Bladder microvascular endothelial cell (primary cell): ENCODE results near the gene OR6P1. TPM values are rescaled to one million over a fixed set of nuclear protein-coding genes. Genes with fewer than 3 reads are reported as not detected.

Experiments
- total RNA-seq: library from RNA; depleted of rRNA; stranded (reverse); fragments of >200 nt; gene quantifications from 2 replicates; pipeline ENCODE4 v1.2.3, GENCODE V29; 2014

OR6P1 gene
- not detected in 2 replicates for total RNA-seq

DNA sequence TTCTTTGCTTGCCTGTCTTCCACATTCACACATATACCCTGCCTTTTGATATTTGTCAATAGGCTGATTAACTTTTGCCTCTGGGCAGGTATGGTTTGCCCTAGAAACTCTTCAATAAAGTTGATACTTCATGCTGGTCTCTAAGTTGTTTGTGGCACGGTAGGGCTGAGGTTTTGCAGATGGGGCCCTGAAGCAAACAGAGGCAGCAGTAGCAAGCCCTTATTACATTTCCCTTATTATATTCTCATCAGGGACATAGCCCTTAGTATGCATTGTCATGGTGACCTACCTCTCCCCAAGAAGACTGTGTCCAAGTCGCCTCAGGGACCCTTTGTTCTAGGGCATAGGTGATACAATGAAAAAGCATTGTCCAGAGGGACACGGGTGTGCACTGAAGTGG lies at the start of gene OR6P1:
OR6P1 (minus strand) TSS at position 101 of the 400 bp plus-strand sequence. CDS start 6,976 bp downstream, outside the sequence.

DNA sequence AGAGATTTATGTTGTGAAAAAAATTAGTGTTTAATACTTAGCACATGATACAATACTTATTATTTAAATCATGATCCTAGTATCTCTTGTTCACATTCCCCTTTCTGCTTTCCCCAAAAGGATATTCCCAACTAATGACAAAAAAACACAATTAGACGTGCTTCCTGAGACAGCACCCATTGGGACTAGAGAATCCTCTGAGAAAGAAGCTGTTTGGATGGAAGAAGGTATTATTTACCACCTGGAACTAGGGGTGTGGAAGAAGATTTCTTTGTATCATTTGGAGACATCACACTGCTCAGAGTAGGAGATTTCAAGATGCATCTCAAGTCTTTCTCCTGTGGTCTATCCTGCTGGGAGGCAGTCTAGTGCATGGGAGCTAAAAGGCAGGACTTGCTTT lies 34.6 kb upstream of the OR6P1 start, which contains the start of gene OR10Z1:
OR10Z1 (plus strand) TSS at position 301 of the 400 bp plus-strand sequence. CDS start 1,171 bp downstream, outside the sequence.

GRCh38 chr1:158579733-158580132 lies 9.4 kb upstream of the OR6P1 start, which contains the start of gene OR10X1:
TSS of gene OR10X1 (minus strand) at chr1:158579899. CDS start at chr1:158579899, 0 bp downstream.

GRCh38 chr1:158554352-158554751 lies 16.0 kb downstream of the OR6P1 start, which contains the start of gene OR6Y1:
TSS of gene OR6Y1 (minus strand) at chr1:158554405. CDS start at chr1:158548105, 6,300 bp downstream.

Other genes with a start within 250 kb of the OR6P1 start
- not detected in 2 replicates for gene CD1B, start 239.0 kb downstream of the OR6P1 start, total RNA-seq
- not detected in 2 replicates for gene CD1E, start 216.7 kb downstream of the OR6P1 start, total RNA-seq
- not detected in 2 replicates for gene OR10T2, start 171.1 kb downstream of the OR6P1 start, total RNA-seq
- gene OR10K2, start 144.3 kb downstream of the OR6P1 start, total RNA-seq = not detected in 2 replicates
- gene OR10K1, start 108.7 kb downstream of the OR6P1 start, total RNA-seq = not detected in 2 replicates
- gene OR10R2, start 98.4 kb downstream of the OR6P1 start, total RNA-seq = not detected in 2 replicates
- gene OR6Y1, start 16.2 kb downstream of the OR6P1 start, total RNA-seq = not detected in 2 replicates
- not detected in 2 replicates for gene OR10X1, start 9.3 kb upstream of the OR6P1 start, total RNA-seq
- gene OR10Z1, start 34.7 kb upstream of the OR6P1 start, total RNA-seq = not detected in 2 replicates
- 1.3 and 2.1 TPM in 2 replicates for gene SPTA1, start 116.1 kb upstream of the OR6P1 start, total RNA-seq
- gene OR6K2, start 130.1 kb upstream of the OR6P1 start, total RNA-seq = not detected in 2 replicates
- gene OR6K3, start 150.1 kb upstream of the OR6P1 start, total RNA-seq = not detected in 2 replicates
- not detected in 2 replicates for gene OR6K6, start 184.1 kb upstream of the OR6P1 start, total RNA-seq
- not detected in 2 replicates for gene OR6N1, start 201.6 kb upstream of the OR6P1 start, total RNA-seq
- gene OR6N2, start 210.6 kb upstream of the OR6P1 start, total RNA-seq = not detected in 2 replicates